ENCODE measurements around the gene PCDH1.

DNA sequence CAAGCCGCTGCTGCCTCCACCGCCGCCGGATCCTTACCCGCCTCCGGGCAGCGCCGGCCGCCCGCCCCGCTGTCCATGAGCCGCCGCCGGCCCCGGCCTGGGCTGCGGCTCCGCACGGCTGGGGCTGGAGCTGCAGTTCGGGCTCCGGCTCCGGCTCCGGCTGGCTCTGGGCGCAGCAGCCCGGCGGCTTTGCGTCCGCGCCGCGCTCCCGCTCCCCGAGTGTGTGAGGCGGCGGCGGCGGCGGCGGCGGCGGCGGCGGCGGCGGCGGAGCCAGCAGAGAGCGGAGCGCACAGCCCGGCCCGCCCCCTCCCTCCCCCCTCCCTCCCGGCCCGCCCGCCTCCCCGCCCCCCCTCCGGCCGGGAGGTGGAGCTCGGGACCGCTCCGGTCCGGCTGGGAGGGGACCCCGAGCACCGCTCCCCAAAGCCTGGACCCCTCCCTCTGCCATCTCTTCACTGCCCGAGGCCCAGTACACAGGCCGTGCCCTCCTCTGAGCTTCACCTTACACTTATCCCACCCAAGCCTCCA lies at the start of gene PCDH1:
- TF ChIP-seq CTCF (IDR thresholded peaks at IDR 0.05; ENCODE audit: insufficient read depth, low read depth, low read length), result no peak
- TF ChIP-seq EZH2 (IDR thresholded peaks at IDR 0.05; ENCODE audit: insufficient read depth, low read length), result no peak

Measured in astrocyte (in vitro differentiated cells and primary cell).